GM12801 (cell line): ENCODE results near the gene FAM107B.

Source experiments
- CTCF ChIP-seq: IDR thresholded peaks from one replicate; pipeline ENCODE4 v1.5.1; 2011; ENCODE audit warnings: control low read depth; ENCODE audit not compliant: insufficient read length; ENCODE audit errors: extremely low read depth

Gene FAM107B

GRCh38 chr10:14774214-14774580, 500 bp downstream of the FAM107B start:
- TF ChIP-seq CTCF: no peak

GRCh38 chr10:14773551-14774213, 1.0 kb downstream of the FAM107B start:
- TF ChIP-seq CTCF: no peak

- TF ChIP-seq CTCF: no peak
Measured at GRCh38 chr10:14772399-14772798, 2.3 kb downstream of the FAM107B start.

GRCh38 chr10:14770927-14771326, 3.8 kb downstream of the FAM107B start:
- TF ChIP-seq CTCF: no peak

- TF ChIP-seq CTCF: no peak
Measured at GRCh38 chr10:14761372-14761771, 13.3 kb downstream of the FAM107B start.

- TF ChIP-seq CTCF: no peak
Measured at GRCh38 chr10:14758994-14759664, 15.6 kb downstream of the FAM107B start.

GRCh38 chr10:14758451-14758850, 16.2 kb downstream of the FAM107B start:
- no peak for TF ChIP-seq CTCF
